22Rv1 (cell line): ENCODE measurements around the gene SND1.

ENCODE experiments used
- ZFX ChIP-seq: fragments of 450-650 bp; IDR thresholded peaks from 2 replicates; pipeline ENCODE4 v1.6.1; 2017; ENCODE audit warnings: antibody characterized with exemption, borderline replicate concordance
- TF ChIP-seq, protein P1 (sequence below): fragments of 450-650 bp; IDR thresholded peaks from 2 replicates; pipeline ENCODE4 v1.5.1; 2017; ENCODE audit warnings: mild to moderate bottlenecking

- TF ChIP-seq, protein P1, sequence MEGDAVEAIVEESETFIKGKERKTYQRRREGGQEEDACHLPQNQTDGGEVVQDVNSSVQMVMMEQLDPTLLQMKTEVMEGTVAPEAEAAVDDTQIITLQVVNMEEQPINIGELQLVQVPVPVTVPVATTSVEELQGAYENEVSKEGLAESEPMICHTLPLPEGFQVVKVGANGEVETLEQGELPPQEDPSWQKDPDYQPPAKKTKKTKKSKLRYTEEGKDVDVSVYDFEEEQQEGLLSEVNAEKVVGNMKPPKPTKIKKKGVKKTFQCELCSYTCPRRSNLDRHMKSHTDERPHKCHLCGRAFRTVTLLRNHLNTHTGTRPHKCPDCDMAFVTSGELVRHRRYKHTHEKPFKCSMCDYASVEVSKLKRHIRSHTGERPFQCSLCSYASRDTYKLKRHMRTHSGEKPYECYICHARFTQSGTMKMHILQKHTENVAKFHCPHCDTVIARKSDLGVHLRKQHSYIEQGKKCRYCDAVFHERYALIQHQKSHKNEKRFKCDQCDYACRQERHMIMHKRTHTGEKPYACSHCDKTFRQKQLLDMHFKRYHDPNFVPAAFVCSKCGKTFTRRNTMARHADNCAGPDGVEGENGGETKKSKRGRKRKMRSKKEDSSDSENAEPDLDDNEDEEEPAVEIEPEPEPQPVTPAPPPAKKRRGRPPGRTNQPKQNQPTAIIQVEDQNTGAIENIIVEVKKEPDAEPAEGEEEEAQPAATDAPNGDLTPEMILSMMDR: no peak
- TF ChIP-seq ZFX: no peak
Measured at GRCh38 chr7:127726476-127726875, 74.5 kb downstream of the SND1 start.
